Lower lobe of right lung (tissue), 2 donors: Measurements from ENCODE around the gene COMMD10. TPM values are rescaled to one million over a fixed set of nuclear protein-coding genes. Genes with fewer than 3 reads are reported as not detected.

Experiments
- ATAC-seq, 2 donors: fragments of 200-7000 bp; cut with Tn5 transposase; one replicate each; pipeline ENCODE4 v1.9.1; 2020 to 2022; ENCODE audit warnings: mild to moderate bottlenecking in 2 of 2, moderate library complexity in 2 of 2
- DNase-seq: peaks from one replicate; pipeline ENCODE4 v3.0.0-alpha.2; 2020
- H3K27ac ChIP-seq: fragments of 200-600 bp; one replicate; pipeline ENCODE4 v1.8.0; 2022
- H3K27me3 ChIP-seq: fragments of 200-600 bp; one replicate; pipeline ENCODE4 v1.8.0; 2022; ENCODE audit warnings: low read depth
- H3K36me3 ChIP-seq: fragments of 200-600 bp; one replicate; pipeline ENCODE4 v1.8.0; 2022; ENCODE audit warnings: mild to moderate bottlenecking
- H3K4me1 ChIP-seq: fragments of 200-600 bp; one replicate; pipeline ENCODE4 v1.8.0; 2022
- H3K4me3 ChIP-seq: fragments of 200-600 bp; one replicate; pipeline ENCODE4 v1.8.0; 2022; ENCODE audit warnings: mild to moderate bottlenecking
- H3K9me3 ChIP-seq: fragments of 200-600 bp; one replicate; pipeline ENCODE4 v1.8.0; 2022
- intact Hi-C: fragments of 100-400 bp; cut with DNase I; formaldehyde crosslinking; loops from one replicate; pipeline ENCODE4 v1.11.0; 2022
- total RNA-seq: library from RNA; stranded (reverse); fragmentation: NEBNext Ultra II Directional; extraction: Animal tissue kit (Norgen Biotek cat#: 25700); gene quantifications from one replicate; pipeline ENCODE4 v1.2.1, GENCODE V29; 2021
- TF ChIP-seq, protein P1 (sequence below): fragments of 200-600 bp; IDR thresholded peaks from one replicate; pipeline ENCODE4 v1.8.0; 2022; ENCODE audit warnings: antibody characterized with exemption, mild to moderate bottlenecking
- donor health status: DM: no; HTN: yes; CAD: no; lungs with severe emphysema.

The COMMD10 gene
- total RNA-seq, 1 donor from 2014 or later: 33.8 TPM

DNA sequence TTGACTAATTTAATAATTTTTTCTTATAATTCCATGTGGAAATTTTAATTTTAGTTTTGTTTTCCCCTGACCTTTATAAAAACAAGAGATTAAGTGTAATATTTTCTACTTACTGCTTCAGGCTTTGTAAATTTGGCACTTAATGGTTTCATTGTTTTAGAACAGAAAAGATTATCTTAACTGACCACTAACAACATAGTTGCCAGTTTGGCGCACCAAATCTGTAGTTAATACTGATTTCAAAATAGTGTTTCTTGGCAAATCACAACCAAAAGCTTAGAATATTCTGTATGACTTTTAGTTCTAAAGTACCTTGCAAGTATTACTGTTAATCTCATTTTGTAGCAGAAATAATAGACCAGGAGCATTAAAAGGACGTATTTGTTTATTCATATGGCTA, 124.3 kb downstream of the COMMD10 start:
- Histone ChIP-seq H3K4me3 (no peak overlapping the region), H3K4me1 (no peaks in the 10 kb centered on the region), H3K9me3 (no peaks in the 10 kb centered on the region), H3K27ac (no peak overlapping the region), H3K36me3 (no peaks in the 10 kb centered on the region), H3K27me3 (no peaks in the 10 kb centered on the region)
- DNase-seq (no peak), ATAC-seq (no peak)
- intact Hi-C loops: no loop called here
- TF ChIP-seq, protein P1, sequence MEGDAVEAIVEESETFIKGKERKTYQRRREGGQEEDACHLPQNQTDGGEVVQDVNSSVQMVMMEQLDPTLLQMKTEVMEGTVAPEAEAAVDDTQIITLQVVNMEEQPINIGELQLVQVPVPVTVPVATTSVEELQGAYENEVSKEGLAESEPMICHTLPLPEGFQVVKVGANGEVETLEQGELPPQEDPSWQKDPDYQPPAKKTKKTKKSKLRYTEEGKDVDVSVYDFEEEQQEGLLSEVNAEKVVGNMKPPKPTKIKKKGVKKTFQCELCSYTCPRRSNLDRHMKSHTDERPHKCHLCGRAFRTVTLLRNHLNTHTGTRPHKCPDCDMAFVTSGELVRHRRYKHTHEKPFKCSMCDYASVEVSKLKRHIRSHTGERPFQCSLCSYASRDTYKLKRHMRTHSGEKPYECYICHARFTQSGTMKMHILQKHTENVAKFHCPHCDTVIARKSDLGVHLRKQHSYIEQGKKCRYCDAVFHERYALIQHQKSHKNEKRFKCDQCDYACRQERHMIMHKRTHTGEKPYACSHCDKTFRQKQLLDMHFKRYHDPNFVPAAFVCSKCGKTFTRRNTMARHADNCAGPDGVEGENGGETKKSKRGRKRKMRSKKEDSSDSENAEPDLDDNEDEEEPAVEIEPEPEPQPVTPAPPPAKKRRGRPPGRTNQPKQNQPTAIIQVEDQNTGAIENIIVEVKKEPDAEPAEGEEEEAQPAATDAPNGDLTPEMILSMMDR: no peak

DNA sequence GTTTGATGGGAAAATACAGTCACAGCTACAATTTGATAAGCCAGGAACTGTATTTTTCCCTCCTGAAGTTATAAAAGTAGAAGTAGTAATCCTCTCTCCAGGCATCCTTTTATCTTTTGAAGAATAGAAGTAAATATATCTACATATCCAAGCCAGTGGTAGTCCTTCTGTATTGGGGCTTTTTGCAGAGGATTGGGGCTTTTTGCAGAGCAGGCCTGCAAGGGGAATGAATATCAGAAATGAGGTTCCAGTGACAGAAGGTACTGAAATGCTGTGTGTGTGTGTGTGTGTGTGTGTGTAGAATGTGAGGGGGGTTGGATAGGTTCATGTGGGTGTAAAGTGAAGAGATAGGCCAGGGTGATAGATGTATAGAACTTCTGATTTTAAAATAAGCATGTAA, 127.4 kb downstream of the COMMD10 start:
- Histone ChIP-seq H3K36me3 (no peaks in the 10 kb centered on the region), H3K4me1 (no peaks in the 10 kb centered on the region), H3K27ac (no peak overlapping the region), H3K27me3 (no peaks in the 10 kb centered on the region), H3K4me3 (no peak overlapping the region), H3K9me3 (no peaks in the 10 kb centered on the region)
- TF ChIP-seq, protein P1: no peak
- ATAC-seq (no peak), DNase-seq (no peak)
- intact Hi-C loops: no loop called here

DNA sequence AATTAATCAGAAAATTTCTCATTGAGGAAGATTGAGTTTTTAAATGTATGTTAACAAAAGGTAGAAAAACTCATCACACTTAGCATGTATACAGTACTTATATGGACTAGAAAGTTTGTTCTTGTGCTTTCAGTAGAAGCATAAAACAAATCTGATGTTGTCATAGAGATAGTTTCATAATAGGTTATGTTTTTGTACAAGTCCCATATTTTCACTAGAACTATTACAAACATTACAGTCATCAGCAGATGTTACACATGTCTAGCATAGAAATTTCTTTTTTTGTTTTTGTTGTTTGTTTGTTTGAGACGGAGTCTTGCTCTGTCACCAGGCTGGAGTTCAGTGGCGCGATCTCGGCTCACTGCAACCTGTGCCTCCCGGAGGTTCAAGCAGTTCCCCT, 131.4 kb downstream of the COMMD10 start:
- TF ChIP-seq, protein P1: no peak
- Histone ChIP-seq H3K9me3 (no peaks in the 10 kb centered on the region), H3K27ac (no peak overlapping the region), H3K27me3 (no peaks in the 10 kb centered on the region), H3K4me3 (no peak overlapping the region), H3K4me1 (no peaks in the 10 kb centered on the region), H3K36me3 (no peaks in the 10 kb centered on the region)
- ATAC-seq (no peak), DNase-seq (no peak)
- intact Hi-C loops: no loop called here

DNA sequence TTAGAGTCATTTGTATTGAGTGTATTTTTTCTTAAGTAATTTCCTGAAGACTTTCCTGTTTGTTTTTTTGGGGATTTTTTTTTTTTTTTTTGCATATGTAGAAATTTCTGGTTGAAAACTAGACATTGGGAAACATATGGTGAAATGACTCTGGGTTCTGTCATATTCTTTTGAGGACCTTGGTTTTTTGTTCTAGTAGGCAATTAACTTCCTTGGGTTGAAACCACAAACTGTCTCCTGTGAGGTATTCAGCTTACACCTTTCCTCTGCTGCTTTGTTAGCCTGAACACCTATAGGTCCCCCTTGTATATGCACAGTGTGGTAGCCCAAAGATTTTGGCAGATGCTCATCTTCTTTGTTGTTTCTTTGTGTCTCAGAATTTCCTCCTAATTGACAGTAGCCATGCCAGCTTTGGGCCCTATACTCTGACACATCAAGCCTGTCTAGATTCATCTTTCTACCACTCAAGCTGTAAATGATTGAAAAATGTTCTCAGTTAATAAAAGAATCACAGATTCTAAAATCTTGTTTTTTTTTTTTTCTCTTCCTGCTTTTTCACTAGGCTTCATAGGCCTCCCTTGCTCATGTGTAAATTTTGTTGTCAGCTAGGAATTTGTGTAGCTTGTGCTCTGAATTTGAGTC, 140.6 kb downstream of the COMMD10 start:
- H3K4me1 ChIP-seq: no peaks in the 10 kb centered on the region
- no peak overlapping the region for H3K27ac ChIP-seq
- ATAC-seq: no peak
- H3K36me3 ChIP-seq: no peaks in the 10 kb centered on the region
- no peaks in the 10 kb centered on the region for H3K9me3 ChIP-seq
- TF ChIP-seq, protein P1: no peak
- intact Hi-C loops: no loop called here
- no peaks in the 10 kb centered on the region for H3K27me3 ChIP-seq
- no peak overlapping the region for H3K4me3 ChIP-seq
- no peak for DNase-seq

DNA sequence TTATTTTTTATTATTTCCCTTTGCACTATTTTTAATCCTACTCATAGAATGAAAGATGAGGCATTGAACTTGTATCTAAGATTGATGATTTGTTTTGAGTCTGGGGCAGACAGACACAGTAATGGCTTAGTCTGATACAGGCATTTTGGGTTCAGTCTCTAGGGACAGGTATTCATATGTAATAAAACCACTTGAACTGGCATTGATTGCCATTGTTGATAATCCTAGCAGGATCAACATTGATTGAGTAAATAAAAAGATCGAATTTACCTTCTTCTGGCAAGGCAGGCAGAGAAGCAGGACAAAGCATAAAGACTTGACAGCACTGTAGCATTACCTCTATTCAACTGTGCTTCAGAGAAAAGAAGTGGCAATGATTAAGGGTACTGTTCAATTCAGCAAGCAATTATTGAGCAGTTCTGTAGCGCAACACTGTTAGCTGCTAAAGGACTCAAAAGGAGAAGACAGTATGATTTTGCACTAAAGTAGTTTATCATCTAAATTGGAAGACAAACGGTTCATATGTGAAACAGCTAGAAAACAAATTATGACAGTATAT, 144.4 kb downstream of the COMMD10 start:
- Histone ChIP-seq H3K4me1 (no peaks in the 10 kb centered on the region), H3K4me3 (no peak overlapping the region), H3K27me3 (no peaks in the 10 kb centered on the region), H3K9me3 (no peaks in the 10 kb centered on the region), H3K27ac (no peak overlapping the region), H3K36me3 (no peaks in the 10 kb centered on the region)
- ATAC-seq: no peak
- DNase-seq: no peak
- TF ChIP-seq, protein P1: no peak
- intact Hi-C loops: no loop called here
